ENCODE data around the gene OGT. TPM values are rescaled to one million over a fixed set of nuclear protein-coding genes. Genes with fewer than 3 reads are reported as not detected.
"Not testable (repeated sequence)": the region's sequence is repeated elsewhere in the genome, so short reads cannot be mapped to it uniquely, and the experiment has no call there.

Gene OGT
- total RNA-seq, 1 donor from 2014 or later: 210 TPM

- Mint-ChIP-seq H3K4me3 (ENCODE audit: unreplicated experiment) (no peak overlapping the region), H3K4me1 (ENCODE audit: unreplicated experiment) (no peaks in the 10 kb centered on the region), H3K27ac (ENCODE audit: unreplicated experiment) (no peak overlapping the region), H3K27me3 (ENCODE audit: unreplicated experiment) (no peaks in the 10 kb centered on the region), H3K9me3 (ENCODE audit: unreplicated experiment) (peaks cover 4% of the 10 kb centered on the region), H3K36me3 (ENCODE audit: unreplicated experiment) (no peaks in the 10 kb centered on the region)
- no peak for TF ChIP-seq CTCF (IDR thresholded peaks at IDR 0.05)
- DNase-seq (ENCODE audit: extremely low spot score, unreplicated experiment): no peak
Observed at GRCh38 chrX:71496476-71496875, 36.4 kb upstream of the OGT start.

GRCh38 chrX:71502080-71502479 lies 30.8 kb upstream of the OGT start:
- not testable (repeated sequence) for DNase-seq (ENCODE audit: extremely low spot score, unreplicated experiment); H3K9me3 Mint-ChIP-seq (ENCODE audit: unreplicated experiment); H3K27ac Mint-ChIP-seq (ENCODE audit: unreplicated experiment); H3K4me3 Mint-ChIP-seq (ENCODE audit: unreplicated experiment); H3K4me1 Mint-ChIP-seq (ENCODE audit: unreplicated experiment); H3K27me3 Mint-ChIP-seq (ENCODE audit: unreplicated experiment); H3K36me3 Mint-ChIP-seq (ENCODE audit: unreplicated experiment)

- Mint-ChIP-seq H3K4me1 (ENCODE audit: unreplicated experiment) (no peaks in the 10 kb centered on the region), H3K36me3 (ENCODE audit: unreplicated experiment) (no peaks in the 10 kb centered on the region), H3K27ac (ENCODE audit: unreplicated experiment) (no peak overlapping the region), H3K27me3 (ENCODE audit: unreplicated experiment) (no peaks in the 10 kb centered on the region), H3K4me3 (ENCODE audit: unreplicated experiment) (no peak overlapping the region), H3K9me3 (ENCODE audit: unreplicated experiment) (peaks cover 4% of the 10 kb centered on the region)
- DNase-seq (ENCODE audit: extremely low spot score, unreplicated experiment): no peak
- TF ChIP-seq CTCF (IDR thresholded peaks at IDR 0.05): no peak
Observed at GRCh38 chrX:71504346-71504745, 28.6 kb upstream of the OGT start.

GRCh38 chrX:71509289-71509688 lies 23.6 kb upstream of the OGT start:
- no peak overlapping the region for H3K4me3 Mint-ChIP-seq (ENCODE audit: unreplicated experiment)
- DNase-seq (ENCODE audit: extremely low spot score, unreplicated experiment): no peak
- no peaks in the 10 kb centered on the region for H3K36me3 Mint-ChIP-seq (ENCODE audit: unreplicated experiment)

GRCh38 chrX:71510161-71510560 lies 22.7 kb upstream of the OGT start:
- no peak for DNase-seq (ENCODE audit: extremely low spot score, unreplicated experiment)
- H3K36me3 Mint-ChIP-seq (ENCODE audit: unreplicated experiment): no peaks in the 10 kb centered on the region
- no peak for TF ChIP-seq CTCF (IDR thresholded peaks at IDR 0.05)
- H3K4me1 Mint-ChIP-seq (ENCODE audit: unreplicated experiment): no peaks in the 10 kb centered on the region
- no peaks in the 10 kb centered on the region for H3K27me3 Mint-ChIP-seq (ENCODE audit: unreplicated experiment)
- H3K9me3 Mint-ChIP-seq (ENCODE audit: unreplicated experiment): peaks cover 9% of the 10 kb centered on the region
- no peak overlapping the region for H3K4me3 Mint-ChIP-seq (ENCODE audit: unreplicated experiment)
- H3K27ac Mint-ChIP-seq (ENCODE audit: unreplicated experiment): no peak overlapping the region

More at GRCh38 chrX:71509289-71509688, 23.6 kb upstream of the OGT start:
- Mint-ChIP-seq H3K27me3 (ENCODE audit: unreplicated experiment) (no peaks in the 10 kb centered on the region), H3K4me1 (ENCODE audit: unreplicated experiment) (no peaks in the 10 kb centered on the region), H3K9me3 (ENCODE audit: unreplicated experiment) (peaks cover 9% of the 10 kb centered on the region), H3K27ac (ENCODE audit: unreplicated experiment) (no peak overlapping the region)
- no peak for TF ChIP-seq CTCF (IDR thresholded peaks at IDR 0.05)

GRCh38 chrX:71513731-71514130 lies 19.2 kb upstream of the OGT start:
- H3K27me3 Mint-ChIP-seq (ENCODE audit: unreplicated experiment); H3K36me3 Mint-ChIP-seq (ENCODE audit: unreplicated experiment); H3K4me3 Mint-ChIP-seq (ENCODE audit: unreplicated experiment); DNase-seq (ENCODE audit: extremely low spot score, unreplicated experiment); H3K4me1 Mint-ChIP-seq (ENCODE audit: unreplicated experiment); H3K27ac Mint-ChIP-seq (ENCODE audit: unreplicated experiment); H3K9me3 Mint-ChIP-seq (ENCODE audit: unreplicated experiment): not testable (repeated sequence)

Data from osteocyte (in vitro differentiated cells).